GM19193 (cell line): ENCODE measurements around the gene SCN9A.

ENCODE experiments used
- POLR2A ChIP-seq: IDR thresholded peaks from 4 replicates; pipeline ENCODE4 v1.6.1; 2011; ENCODE audit not compliant: insufficient read depth, insufficient read length; ENCODE audit errors: extremely low read depth

Gene SCN9A

GRCh38 chr2:166239548-166239947 is 136.2 kb downstream of the SCN9A start:
- TF ChIP-seq POLR2A = no peak

GRCh38 chr2:166238176-166238575 is 137.6 kb downstream of the SCN9A start:
- TF ChIP-seq POLR2A = no peak

- TF ChIP-seq POLR2A = no peak
Observed at GRCh38 chr2:166234112-166234846, 141.5 kb downstream of the SCN9A start.

- TF ChIP-seq POLR2A = no peak
Observed at GRCh38 chr2:166233244-166233643, 142.5 kb downstream of the SCN9A start.

GRCh38 chr2:166230724-166231070 is 145.0 kb downstream of the SCN9A start:
- TF ChIP-seq POLR2A = no peak

GRCh38 chr2:166230024-166230723 is 145.6 kb downstream of the SCN9A start:
- TF ChIP-seq POLR2A = no peak

GRCh38 chr2:166229678-166230023 is 146.1 kb downstream of the SCN9A start:
- TF ChIP-seq POLR2A = no peak

GRCh38 chr2:166224197-166224596 is 151.5 kb downstream of the SCN9A start:
- TF ChIP-seq POLR2A = no peak

- no peak for TF ChIP-seq POLR2A
Observed at GRCh38 chr2:166223298-166223697, 152.4 kb downstream of the SCN9A start.

- no peak for TF ChIP-seq POLR2A
Observed at GRCh38 chr2:166211079-166211478, 164.7 kb downstream of the SCN9A start.

- no peak for TF ChIP-seq POLR2A
Observed at GRCh38 chr2:166202778-166203177, 173.0 kb downstream of the SCN9A start.

- no peak for TF ChIP-seq POLR2A
Observed at GRCh38 chr2:166197446-166197845, 178.3 kb downstream of the SCN9A start.

GRCh38 chr2:166193407-166193806 is 182.3 kb downstream of the SCN9A start:
- no peak for TF ChIP-seq POLR2A

- TF ChIP-seq POLR2A = no peak
Observed at GRCh38 chr2:166188084-166188483, 187.7 kb downstream of the SCN9A start.

- TF ChIP-seq POLR2A = no peak
Observed at GRCh38 chr2:166184789-166185188, 191.0 kb downstream of the SCN9A start.

- no peak for TF ChIP-seq POLR2A
Observed at GRCh38 chr2:166181813-166182154, 194.0 kb downstream of the SCN9A start.
